Measurements from ENCODE around the gene PPP1R9A.

DNA sequence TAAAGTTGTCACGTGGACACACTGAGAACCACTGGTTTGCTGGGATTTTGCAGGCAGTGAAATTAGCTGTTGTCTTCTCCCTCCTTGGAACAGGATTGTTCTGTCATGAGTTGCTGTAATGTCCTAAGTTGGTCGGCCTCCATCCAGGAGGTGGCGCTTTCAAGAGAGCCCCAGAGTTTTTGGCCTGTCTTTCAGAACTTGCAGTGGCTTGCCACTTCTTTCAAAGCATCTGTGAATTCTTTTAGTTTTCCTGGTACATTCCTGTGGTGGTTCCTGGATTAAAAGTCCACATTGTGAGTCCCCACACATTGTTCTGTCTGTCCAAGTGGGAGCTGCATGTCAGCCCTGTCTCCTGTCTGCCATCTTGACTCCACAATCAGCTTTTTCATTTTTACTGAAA is 283.1 kb downstream of the PPP1R9A start:
- TF ChIP-seq POLR2A (IDR thresholded peaks at IDR 0.05; ENCODE audit: low read length) (no peak), GATA1 (IDR thresholded peaks at IDR 0.05; ENCODE audit: low read depth, low read length) (no peak)

All from erythroblast (primary cell).